ENCODE results near the gene ADCY2. TPM values are rescaled to one million over a fixed set of nuclear protein-coding genes. Genes with fewer than 3 reads are reported as not detected.
A peak's percentile ranks its signal among the peaks of the same experiment; 100 is the strongest.

Gene ADCY2
- total RNA-seq, 1 experiment from 2014 or later, result 0.34 TPM

DNA sequence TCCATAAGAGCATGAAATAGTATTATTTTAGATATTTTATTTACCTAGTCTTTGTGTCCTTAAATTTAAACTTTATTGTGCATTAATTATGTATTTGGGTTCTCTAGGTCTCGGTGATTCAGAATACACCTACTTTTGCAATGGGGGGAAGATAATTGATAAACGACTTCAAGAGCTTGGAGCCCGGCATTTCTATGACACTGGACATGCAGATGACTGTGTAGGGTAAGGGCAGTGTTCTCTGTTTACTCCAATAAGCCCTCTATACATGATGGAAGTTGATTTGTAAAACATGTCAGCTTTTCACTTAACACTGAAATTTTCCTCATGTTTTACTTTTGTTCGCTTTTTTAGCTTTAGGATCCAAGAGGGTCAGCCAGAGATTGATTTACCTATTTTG lies 479.2 kb downstream of the ADCY2 start:
- H3K27ac ChIP-seq (ENCODE audit: low read depth, low read length, poor library complexity, severe bottlenecking), result no peak overlapping the region
- DNase-seq (ENCODE audit: low spot score), result no peak
- TF ChIP-seq, protein P1, sequence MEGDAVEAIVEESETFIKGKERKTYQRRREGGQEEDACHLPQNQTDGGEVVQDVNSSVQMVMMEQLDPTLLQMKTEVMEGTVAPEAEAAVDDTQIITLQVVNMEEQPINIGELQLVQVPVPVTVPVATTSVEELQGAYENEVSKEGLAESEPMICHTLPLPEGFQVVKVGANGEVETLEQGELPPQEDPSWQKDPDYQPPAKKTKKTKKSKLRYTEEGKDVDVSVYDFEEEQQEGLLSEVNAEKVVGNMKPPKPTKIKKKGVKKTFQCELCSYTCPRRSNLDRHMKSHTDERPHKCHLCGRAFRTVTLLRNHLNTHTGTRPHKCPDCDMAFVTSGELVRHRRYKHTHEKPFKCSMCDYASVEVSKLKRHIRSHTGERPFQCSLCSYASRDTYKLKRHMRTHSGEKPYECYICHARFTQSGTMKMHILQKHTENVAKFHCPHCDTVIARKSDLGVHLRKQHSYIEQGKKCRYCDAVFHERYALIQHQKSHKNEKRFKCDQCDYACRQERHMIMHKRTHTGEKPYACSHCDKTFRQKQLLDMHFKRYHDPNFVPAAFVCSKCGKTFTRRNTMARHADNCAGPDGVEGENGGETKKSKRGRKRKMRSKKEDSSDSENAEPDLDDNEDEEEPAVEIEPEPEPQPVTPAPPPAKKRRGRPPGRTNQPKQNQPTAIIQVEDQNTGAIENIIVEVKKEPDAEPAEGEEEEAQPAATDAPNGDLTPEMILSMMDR (conservative IDR thresholded peaks at IDR 0.05; ENCODE audit: low read depth, low read length), result no peak
- TF ChIP-seq EZH2 (IDR thresholded peaks at IDR 0.05; ENCODE audit: borderline replicate concordance, low read depth, low read length, poor library complexity, severe bottlenecking), result no peak
- ChIA-PET POLR2A (ENCODE audit: low non-redundant PET) (no interaction called here), CTCF (interaction anchor here (0.7 kb wide), 1 partner anchor 47 kb away, joined by 3 read pairs; no protein-coding TSS in a partner anchor)
- intact Hi-C loops (cut with micrococcal nuclease; ENCODE audit: unreplicated experiment), result loop anchor here (10.0 kb wide), 1 partner anchor 1100 kb away; no protein-coding TSS in a partner anchor
- H3K27me3 ChIP-seq (replicated peaks; ENCODE audit: insufficient read depth, low read depth, low read length, poor library complexity), result no peaks in the 10 kb centered on the region
- peaks cover 44% of the 10 kb centered on the region for H3K36me3 ChIP-seq (ENCODE audit: insufficient read depth, low read length, poor library complexity, severe bottlenecking)
- no peak overlapping the region for H3K4me3 ChIP-seq (ENCODE audit: low read depth, low read length, poor library complexity, severe bottlenecking)
- no peaks in the 10 kb centered on the region for H3K9me3 ChIP-seq (ENCODE audit: low read depth, low read length, poor library complexity, severe bottlenecking)
- BruUV-seq (replicated peaks), result no TSS peak
- peaks cover 26% of the 10 kb centered on the region for H3K4me1 ChIP-seq (ENCODE audit: insufficient read depth, low read length, poor library complexity, severe bottlenecking)

DNA sequence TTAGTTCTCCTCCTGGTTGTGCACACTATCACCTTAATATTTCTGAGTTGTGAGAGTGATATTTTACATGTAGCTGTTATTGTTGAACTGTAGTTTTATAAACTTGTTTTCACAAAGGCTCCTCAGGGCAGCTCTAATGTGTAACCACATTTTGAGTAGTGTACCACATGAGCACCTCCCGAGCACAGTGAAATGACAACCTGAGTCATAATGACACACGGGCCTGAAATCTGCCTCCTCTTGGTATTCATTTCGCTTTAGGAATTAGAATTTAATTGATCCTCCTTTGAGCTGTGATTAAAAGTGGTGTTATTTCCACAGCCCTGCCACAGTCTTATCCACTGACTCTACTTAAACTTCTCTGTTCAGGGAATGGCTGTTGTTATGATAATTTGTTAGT lies 480.9 kb downstream of the ADCY2 start:
- Histone ChIP-seq H3K4me1 (ENCODE audit: insufficient read depth, low read length, poor library complexity, severe bottlenecking) (peaks cover 21% of the 10 kb centered on the region), H3K36me3 (ENCODE audit: insufficient read depth, low read length, poor library complexity, severe bottlenecking) (peaks cover 50% of the 10 kb centered on the region), H3K27me3 (replicated peaks; ENCODE audit: insufficient read depth, low read depth, low read length, poor library complexity) (no peaks in the 10 kb centered on the region), H3K27ac (ENCODE audit: low read depth, low read length, poor library complexity, severe bottlenecking) (no peak overlapping the region), H3K4me3 (ENCODE audit: low read depth, low read length, poor library complexity, severe bottlenecking) (no peak overlapping the region), H3K9me3 (ENCODE audit: low read depth, low read length, poor library complexity, severe bottlenecking) (no peaks in the 10 kb centered on the region)
- ChIA-PET POLR2A (ENCODE audit: low non-redundant PET) (interaction anchor here (0.5 kb wide), 1 partner anchor 13 kb away, joined by 5 read pairs; no protein-coding TSS in a partner anchor), CTCF (no interaction called here)
- no TSS peak for BruUV-seq (replicated peaks)
- intact Hi-C loops (cut with micrococcal nuclease; ENCODE audit: unreplicated experiment), result loop anchor here (10.0 kb wide), 1 partner anchor 1102 kb away; no protein-coding TSS in a partner anchor
- peak; percentile 29 for DNase-seq (ENCODE audit: low spot score)
- no peak for TF ChIP-seq EZH2 (IDR thresholded peaks at IDR 0.05; ENCODE audit: borderline replicate concordance, low read depth, low read length, poor library complexity, severe bottlenecking)
- TF ChIP-seq, protein P1 (conservative IDR thresholded peaks at IDR 0.05; ENCODE audit: low read depth, low read length), result no peak

DNA sequence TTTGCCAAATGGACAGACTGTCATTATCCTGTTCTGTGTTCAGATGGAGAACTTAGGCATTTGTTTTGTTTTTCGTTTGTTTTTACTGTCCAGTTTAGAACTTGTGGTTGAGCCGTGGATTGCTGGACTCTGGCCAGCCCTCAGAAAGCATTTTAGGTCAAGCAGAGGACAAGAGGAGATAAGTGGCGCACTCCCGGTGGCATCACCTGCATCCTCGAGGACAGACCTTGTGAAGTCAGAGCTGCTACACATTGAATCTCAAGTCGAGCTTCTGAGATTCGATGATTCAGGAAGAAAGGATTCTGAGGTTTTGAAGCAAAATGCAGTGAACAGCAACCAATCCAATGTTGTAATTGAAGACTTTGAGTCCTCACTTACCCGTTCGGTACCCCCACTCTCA lies 481.9 kb downstream of the ADCY2 start:
- H3K27me3 ChIP-seq (replicated peaks; ENCODE audit: insufficient read depth, low read depth, low read length, poor library complexity), result no peaks in the 10 kb centered on the region
- H3K9me3 ChIP-seq (ENCODE audit: low read depth, low read length, poor library complexity, severe bottlenecking), result no peaks in the 10 kb centered on the region
- no peak for DNase-seq (ENCODE audit: low spot score)
- POLR2A ChIA-PET (ENCODE audit: low non-redundant PET), result no interaction called here
- H3K36me3 ChIP-seq (ENCODE audit: insufficient read depth, low read length, poor library complexity, severe bottlenecking), result peaks cover 59% of the 10 kb centered on the region
- H3K4me3 ChIP-seq (ENCODE audit: low read depth, low read length, poor library complexity, severe bottlenecking), result no peak overlapping the region
- intact Hi-C loops (cut with micrococcal nuclease; ENCODE audit: unreplicated experiment), result loop anchor here (10.0 kb wide), 1 partner anchor 1103 kb away; no protein-coding TSS in a partner anchor
- CTCF ChIA-PET, result no interaction called here
- BruUV-seq (replicated peaks), result no TSS peak
- H3K4me1 ChIP-seq (ENCODE audit: insufficient read depth, low read length, poor library complexity, severe bottlenecking), result peaks cover 27% of the 10 kb centered on the region
- TF ChIP-seq, protein P1 (conservative IDR thresholded peaks at IDR 0.05; ENCODE audit: low read depth, low read length), result no peak
- TF ChIP-seq EZH2 (IDR thresholded peaks at IDR 0.05; ENCODE audit: borderline replicate concordance, low read depth, low read length, poor library complexity, severe bottlenecking), result no peak
- no peak overlapping the region for H3K27ac ChIP-seq (ENCODE audit: low read depth, low read length, poor library complexity, severe bottlenecking)
